Mesenchymal stem cell (in vitro differentiated cells and primary cell): ENCODE measurements around the gene RERE.

ENCODE experiments used
- DNase-seq: peaks from one replicate; pipeline ENCODE4 v3.0.0-alpha.2; 2013
- H2AFZ ChIP-seq: one replicate; pipeline ENCODE4 v1.6.1; 2013; ENCODE audit warnings: low read depth, mild to moderate bottlenecking, control low read depth, inconsistent platforms, low read length, moderate library complexity
- H2AK5ac ChIP-seq: 2 replicates; pipeline ENCODE4 v1.6.1; 2013; ENCODE audit warnings: low read length, moderate library complexity, mild to moderate bottlenecking, inconsistent platforms; ENCODE audit not compliant: severe bottlenecking
- H2BK120ac ChIP-seq: one replicate; pipeline ENCODE4 v1.6.1; 2013; ENCODE audit warnings: low read depth, mild to moderate bottlenecking, inconsistent platforms, low read length, moderate library complexity
- H2BK12ac ChIP-seq, 2 experiments: one replicate each; pipeline ENCODE4 v1.6.1; 2013; ENCODE audit warnings: inconsistent platforms in 2 of 2, low read length in 2 of 2, mild to moderate bottlenecking in 2 of 2, moderate library complexity in 2 of 2, control low read depth in 1 of 2
- H2BK15ac ChIP-seq: one replicate; pipeline ENCODE4 v1.6.1; 2013; ENCODE audit warnings: mild to moderate bottlenecking, low read depth, inconsistent platforms; ENCODE audit not compliant: poor library complexity, severe bottlenecking
- H2BK5ac ChIP-seq: 2 replicates; pipeline ENCODE4 v1.6.1; 2013; ENCODE audit warnings: low read depth, mild to moderate bottlenecking, low read length, control low read depth, inconsistent platforms; ENCODE audit not compliant: poor library complexity, severe bottlenecking
- H3K14ac ChIP-seq, 2 experiments: one replicate each; pipeline ENCODE4 v1.6.1; 2013; ENCODE audit warnings: inconsistent platforms in 2 of 2, low read length in 2 of 2, control low read depth in 1 of 2, mild to moderate bottlenecking in 1 of 2, moderate library complexity in 1 of 2
- H3K18ac ChIP-seq, 2 experiments: one replicate each; pipeline ENCODE4 v1.6.1; 2013; ENCODE audit warnings: inconsistent platforms in 2 of 2, low read length in 2 of 2, control low read depth in 1 of 2, low read depth in 1 of 2, mild to moderate bottlenecking in 1 of 2
- H3K23ac ChIP-seq, 2 experiments: one replicate each; pipeline ENCODE4 v1.6.1; 2013; ENCODE audit warnings: inconsistent platforms in 2 of 2, low read length in 2 of 2, mild to moderate bottlenecking in 2 of 2, moderate library complexity in 2 of 2, control low read depth in 1 of 2
- H3K27ac ChIP-seq: 2 replicates; pipeline ENCODE4 v1.5.1; 2013; ENCODE audit warnings: mild to moderate bottlenecking, moderate library complexity, low read length, control low read depth, inconsistent platforms; ENCODE audit not compliant: poor library complexity, severe bottlenecking
- H3K27me3 ChIP-seq, 2 experiments: 2 replicates each; pipeline versions ENCODE4 v1.6.1 to v1.7.0; 2013; ENCODE audit warnings: low read length in 2 of 2, mild to moderate bottlenecking in 2 of 2, moderate library complexity in 2 of 2, control low read depth in 1 of 2, inconsistent platforms in 1 of 2; ENCODE audit not compliant: control insufficient read depth in 1 of 2, insufficient read depth in 1 of 2
- H3K36me3 ChIP-seq, 2 experiments: 2 replicates each; pipeline versions ENCODE4 v1.6.1 to v1.7.0; 2013; ENCODE audit warnings: low read length in 2 of 2, control low read depth in 1 of 2, inconsistent platforms in 1 of 2, low read depth in 1 of 2, mild to moderate bottlenecking in 1 of 2; ENCODE audit not compliant: insufficient read depth in 2 of 2, control insufficient read depth in 1 of 2
- H3K4ac ChIP-seq, 2 experiments: one replicate each; pipeline ENCODE4 v1.6.1; 2013; ENCODE audit warnings: inconsistent platforms in 2 of 2, low read length in 2 of 2, mild to moderate bottlenecking in 2 of 2, moderate library complexity in 2 of 2, control low read depth in 1 of 2, low read depth in 1 of 2
- H3K4me1 ChIP-seq: 2 replicates; pipeline ENCODE4 v1.6.1; 2013; ENCODE audit warnings: low read depth, low read length, control low read depth; ENCODE audit not compliant: control insufficient read depth, insufficient read depth
- H3K4me2 ChIP-seq: 2 replicates; pipeline ENCODE4 v1.6.1; 2013; ENCODE audit warnings: low read length, mild to moderate bottlenecking, inconsistent platforms; ENCODE audit not compliant: poor library complexity, severe bottlenecking
- H3K4me3 ChIP-seq, 2 experiments: 2 replicates each; pipeline versions ENCODE4 v1.5.1 to v1.7.0; 2013; ENCODE audit warnings: low read length in 2 of 2, mild to moderate bottlenecking in 2 of 2, control low read depth in 1 of 2, low read depth in 1 of 2; ENCODE audit not compliant: insufficient read depth in 1 of 2
- H3K79me1 ChIP-seq: replicated peaks from 2 replicates; pipeline ENCODE4 v1.6.1; 2013; ENCODE audit warnings: mild to moderate bottlenecking, control low read depth, low read length, inconsistent platforms; ENCODE audit not compliant: poor library complexity, severe bottlenecking
- H3K9ac ChIP-seq: 2 replicates; pipeline ENCODE4 v1.7.0; 2013; ENCODE audit warnings: mild to moderate bottlenecking, low read length, moderate library complexity
- H3K9me3 ChIP-seq: 2 replicates; pipeline ENCODE4 v1.7.0; 2013; ENCODE audit warnings: mild to moderate bottlenecking, low read length; ENCODE audit not compliant: control insufficient read depth
- H4K8ac ChIP-seq: one replicate; pipeline ENCODE4 v1.6.1; 2013; ENCODE audit warnings: inconsistent platforms, mild to moderate bottlenecking, low read length, moderate library complexity
- H4K91ac ChIP-seq: one replicate; pipeline ENCODE4 v1.6.1; 2013; ENCODE audit warnings: mild to moderate bottlenecking, low read length, inconsistent platforms
- WGBS: methylation state at CpG from one replicate; pipeline ENCODE4 v1.1.7; 2013; ENCODE audit warnings: mixed read lengths; 5-methylcytosine and 5-hydroxymethylcytosine counted together

RERE gene

DNA sequence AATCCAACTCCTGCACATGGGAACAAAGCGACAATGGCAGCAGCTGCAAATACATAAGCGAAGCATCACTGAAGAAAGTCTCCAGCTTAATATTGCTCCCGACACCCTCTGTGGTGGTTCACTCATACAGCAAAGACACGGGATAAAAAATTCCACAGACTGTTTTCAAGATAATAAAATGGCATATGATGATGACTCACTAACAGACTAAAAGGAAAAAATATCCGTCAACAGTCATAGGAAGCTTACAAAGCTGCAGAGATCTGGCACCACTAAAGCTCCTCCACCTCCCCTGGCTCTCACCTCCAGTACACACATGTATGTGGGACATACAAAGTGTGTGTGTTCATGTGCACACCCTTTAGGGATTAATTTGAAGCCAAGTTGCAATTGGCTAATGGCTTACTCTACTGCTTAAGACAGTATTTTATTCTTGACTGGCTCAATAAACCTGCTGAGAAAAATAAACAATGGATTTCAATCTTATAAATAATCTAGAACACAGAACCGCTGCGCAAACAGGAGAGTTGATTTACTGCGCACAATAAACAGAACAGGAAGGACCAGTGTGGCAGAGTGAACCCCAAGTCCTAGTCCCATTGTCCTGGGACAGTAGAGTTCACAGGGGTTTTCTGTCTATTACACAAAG is 405.1 kb downstream of the RERE start:
- Histone ChIP-seq H3K14ac (no peak overlapping the region), H3K4me2 (no peak overlapping the region), H3K18ac (peak overlapping the region in 1 of 2 experiments; percentile 73), H2AFZ (no peak overlapping the region), H2BK5ac (no peak overlapping the region), H3K9me3 (no peaks in the 10 kb centered on the region), H3K23ac (no peak overlapping the region), H3K27ac (peak overlapping the region; percentile 90), H2AK5ac (peak overlapping the region; percentile 93), H2BK120ac (no peak overlapping the region), H4K8ac (no peak overlapping the region), H3K4me3 (peak overlapping the region in 1 of 2 experiments; percentile 48), H3K9ac (peak overlapping the region; percentile 86), H3K4me1 (peaks cover 19% of the 10 kb centered on the region), H3K79me1 (peaks cover 11% of the 10 kb centered on the region), H4K91ac (no peak overlapping the region), H3K27me3 (no peaks in the 10 kb centered on the region), H3K4ac (no peak overlapping the region), H2BK15ac (no peak overlapping the region), H3K36me3 (peaks cover 14 to 44% of the 10 kb centered on the region in 2 experiments), H2BK12ac (no peak overlapping the region)
- 46% methylated on average over 6 of the region's 8 CpGs for WGBS
- DNase-seq: peak; percentile 89

DNA sequence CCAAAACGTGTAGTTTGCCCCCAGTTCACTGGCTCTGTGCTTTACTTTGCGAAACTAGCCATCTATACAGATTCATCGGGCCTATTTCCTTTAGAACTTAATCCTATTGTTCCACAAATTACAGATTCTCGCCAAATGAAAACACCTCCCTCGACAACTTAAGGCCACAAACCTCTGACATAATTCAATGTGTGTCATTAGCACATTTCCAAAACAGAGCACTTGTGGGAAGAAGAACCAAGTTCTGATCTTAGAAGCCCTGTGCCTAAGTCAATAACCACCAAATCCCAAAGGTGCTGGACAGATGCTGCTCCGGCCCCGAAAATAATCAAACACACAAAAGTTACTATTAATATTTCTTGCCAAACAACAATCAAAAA is 405.6 kb downstream of the RERE start:
- no peak overlapping the region for H2AFZ ChIP-seq
- peak overlapping the region; percentile 90 for H3K27ac ChIP-seq
- no peak for DNase-seq
- H3K4ac ChIP-seq: peak overlapping the region in 1 of 2 experiments; percentile 55
- H3K9me3 ChIP-seq: no peaks in the 10 kb centered on the region
- peak overlapping the region; percentile 59 for H2BK5ac ChIP-seq
- no peak overlapping the region for H4K8ac ChIP-seq
- peaks cover 12% of the 10 kb centered on the region for H3K79me1 ChIP-seq
- no peaks in the 10 kb centered on the region for H3K27me3 ChIP-seq
- no peak overlapping the region for H2BK12ac ChIP-seq
- H3K36me3 ChIP-seq: peaks cover 14 to 45% of the 10 kb centered on the region in 2 experiments
- 82% methylated on average over 7 of the region's 7 CpGs for WGBS
- no peak overlapping the region for H3K4me2 ChIP-seq
- peaks cover 23% of the 10 kb centered on the region for H3K4me1 ChIP-seq
- H3K23ac ChIP-seq: no peak overlapping the region
- no peak overlapping the region for H3K14ac ChIP-seq
- H3K9ac ChIP-seq: peak overlapping the region; percentile 86
- H3K18ac ChIP-seq: peak overlapping the region in 1 of 2 experiments; percentile 19
- H3K4me3 ChIP-seq: peak overlapping the region in 1 of 2 experiments; percentile 48
- H2BK15ac ChIP-seq: no peak overlapping the region
- H2AK5ac ChIP-seq: peak overlapping the region; percentile 95
- no peak overlapping the region for H2BK120ac ChIP-seq
- H4K91ac ChIP-seq: no peak overlapping the region

DNA sequence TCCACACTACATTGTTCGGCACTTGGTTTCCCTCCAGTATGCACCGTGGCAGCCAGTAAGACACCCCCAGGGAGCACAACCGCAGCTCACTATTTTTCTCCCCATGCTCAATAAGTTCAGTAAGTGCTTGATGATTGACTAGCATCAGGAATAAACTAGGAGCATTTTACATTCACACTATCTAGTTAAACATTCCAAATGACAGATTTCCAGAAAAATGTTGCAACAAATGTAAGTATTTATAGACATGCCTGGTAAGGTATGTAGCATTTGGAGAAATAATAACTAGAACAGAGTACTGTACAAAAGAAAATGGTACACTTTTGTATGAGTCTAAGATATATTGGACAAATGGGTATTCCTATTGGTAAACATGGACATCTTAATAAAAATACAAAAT is 406.6 kb downstream of the RERE start:
- Histone ChIP-seq H3K79me1 (peaks cover 15% of the 10 kb centered on the region), H2AFZ (no peak overlapping the region), H3K4me2 (peak overlapping the region; percentile 49), H3K9me3 (no peaks in the 10 kb centered on the region), H2BK120ac (no peak overlapping the region), H3K4me3 (no peak overlapping the region), H3K27me3 (no peaks in the 10 kb centered on the region), H2BK12ac (no peak overlapping the region), H3K27ac (peak overlapping the region; percentile 74), H4K91ac (no peak overlapping the region), H3K9ac (peak overlapping the region; percentile 86), H3K14ac (no peak overlapping the region), H3K23ac (no peak overlapping the region), H3K18ac (no peak overlapping the region), H2BK5ac (no peak overlapping the region), H4K8ac (no peak overlapping the region), H3K36me3 (peaks cover 14 to 48% of the 10 kb centered on the region in 2 experiments), H3K4me1 (peaks cover 23% of the 10 kb centered on the region), H3K4ac (no peak overlapping the region), H2AK5ac (peak overlapping the region; percentile 67), H2BK15ac (no peak overlapping the region)
- DNase-seq: no peak
- WGBS: 96% methylated on average over 3 of the region's 3 CpGs

DNA sequence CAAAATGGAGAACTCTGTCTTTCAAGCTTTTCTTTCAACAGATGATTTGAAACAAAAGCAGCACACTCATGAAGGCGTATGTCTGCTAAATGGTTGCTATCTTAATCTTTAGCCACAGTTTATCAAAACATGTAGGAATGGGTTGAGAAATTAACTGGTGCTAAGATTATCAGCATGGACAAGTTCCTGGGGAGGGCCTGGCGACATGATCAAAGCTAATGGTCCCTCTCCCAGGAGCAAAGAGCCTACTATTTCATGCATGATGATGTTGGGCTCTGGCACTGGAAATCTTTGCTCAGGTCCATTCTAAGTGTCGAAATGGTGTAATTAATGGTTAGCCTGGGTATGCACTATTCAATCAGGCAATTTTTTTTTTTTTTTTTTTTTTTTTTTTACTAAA is 407.8 kb downstream of the RERE start:
- H3K79me1 ChIP-seq: peaks cover 18% of the 10 kb centered on the region
- no peak overlapping the region for H3K23ac ChIP-seq
- 75% methylated on average over 2 of the region's 3 CpGs for WGBS
- H2AFZ ChIP-seq: no peak overlapping the region
- no peak overlapping the region for H3K18ac ChIP-seq
- H3K27ac ChIP-seq: peak overlapping the region; percentile 3
- H3K4me1 ChIP-seq: peaks cover 23% of the 10 kb centered on the region
- peak overlapping the region in 1 of 2 experiments; percentile 20 for H3K4ac ChIP-seq
- no peaks in the 10 kb centered on the region for H3K27me3 ChIP-seq
- peak overlapping the region in 1 of 2 experiments; percentile 32 for H3K4me3 ChIP-seq
- no peak overlapping the region for H2BK120ac ChIP-seq
- H3K9me3 ChIP-seq: no peaks in the 10 kb centered on the region
- no peak overlapping the region for H3K4me2 ChIP-seq
- no peak overlapping the region for H4K8ac ChIP-seq
- H2AK5ac ChIP-seq: peak overlapping the region; percentile 10
- H3K14ac ChIP-seq: no peak overlapping the region
- no peak for DNase-seq
- peaks cover 15 to 49% of the 10 kb centered on the region in 2 experiments for H3K36me3 ChIP-seq
- H2BK5ac ChIP-seq: no peak overlapping the region
- peak overlapping the region; percentile 83 for H3K9ac ChIP-seq
- H2BK15ac ChIP-seq: no peak overlapping the region
- H4K91ac ChIP-seq: no peak overlapping the region
- H2BK12ac ChIP-seq: no peak overlapping the region
